Measurements from ENCODE around the gene ACBD4.

The ACBD4 gene

DNA sequence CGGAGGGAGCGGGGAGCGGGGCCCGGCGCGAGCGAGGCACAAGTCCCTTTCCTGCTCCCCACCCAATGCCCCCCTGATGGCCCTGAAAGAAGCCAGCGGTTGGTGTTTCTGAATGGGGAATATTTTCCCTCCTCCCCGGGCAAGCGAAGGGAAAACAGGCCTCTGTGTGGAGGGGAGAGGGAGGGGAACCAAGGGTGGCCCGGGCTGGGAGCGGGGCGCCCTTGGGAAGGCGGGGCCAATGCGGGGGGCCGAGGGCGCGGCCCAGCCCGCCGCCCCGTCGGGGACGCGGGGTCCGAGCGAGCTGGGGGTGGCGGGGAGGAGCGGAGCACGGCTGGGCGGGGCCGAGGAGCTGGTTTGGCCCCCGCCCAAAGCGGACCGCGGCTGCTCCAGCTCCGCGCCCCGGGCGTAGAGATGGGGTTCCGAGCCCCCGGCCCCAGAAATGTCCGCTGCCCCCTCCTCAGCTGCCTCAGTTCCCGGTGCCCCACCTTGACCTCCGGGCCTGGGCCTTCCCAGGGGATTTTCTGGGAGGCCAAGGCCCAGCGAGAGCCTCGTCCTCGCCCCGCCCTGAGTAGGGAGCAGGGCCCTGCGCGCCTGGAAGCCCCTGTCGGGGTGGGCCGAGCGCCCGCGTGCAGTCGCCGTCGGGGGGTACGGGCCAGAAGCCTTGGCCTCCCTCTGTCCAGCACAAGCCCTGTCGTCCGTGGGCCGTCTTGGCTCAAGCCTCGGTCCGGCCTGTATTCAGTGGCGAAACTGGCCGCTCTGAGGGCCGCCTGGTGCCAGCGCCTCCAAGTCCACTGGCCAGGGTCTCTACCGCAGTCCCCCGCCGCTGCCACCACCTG, 8.9 kb downstream of the ACBD4 start:
- H3K4me2 ChIP-seq (ENCODE audit: low read length): no peak overlapping the region
- H3K9me3 ChIP-seq (ENCODE audit: insufficient read depth, low read length): no peaks in the 10 kb centered on the region
- no peaks in the 10 kb centered on the region for H3K27me3 ChIP-seq (ENCODE audit: low read depth, low read length)
- no peaks in the 10 kb centered on the region for H4K20me1 ChIP-seq (ENCODE audit: insufficient read depth, low read length)
- H2AFZ ChIP-seq (ENCODE audit: low read depth, low read length): no peak overlapping the region
- H3K36me3 ChIP-seq (replicated peaks; ENCODE audit: low read depth, low read length): no peaks in the 10 kb centered on the region
- no peak overlapping the region for H3K27ac ChIP-seq (ENCODE audit: low read length)
- peaks cover 7% of the 10 kb centered on the region for H3K4me1 ChIP-seq (ENCODE audit: low read length)
- peaks cover 12% of the 10 kb centered on the region for H3K79me2 ChIP-seq (ENCODE audit: low read length)
- H3K9ac ChIP-seq (ENCODE audit: low read length): no peak overlapping the region
- TF ChIP-seq CTCF (IDR thresholded peaks at IDR 0.05; ENCODE audit: low read depth, low read length): no peak
- no peak for TF ChIP-seq EZH2phosphoT487 (IDR thresholded peaks at IDR 0.05; ENCODE audit: low read depth)
- no peak overlapping the region for H3K4me3 ChIP-seq (ENCODE audit: low read length)

GRCh38 chr17:45145035-45145389, 9.5 kb downstream of the ACBD4 start:
- no peak overlapping the region for H3K9ac ChIP-seq (ENCODE audit: low read length)
- no peak overlapping the region for H3K4me3 ChIP-seq (ENCODE audit: low read length)
- H3K9me3 ChIP-seq (ENCODE audit: insufficient read depth, low read length): no peaks in the 10 kb centered on the region
- H3K4me1 ChIP-seq (ENCODE audit: low read length): peaks cover 7% of the 10 kb centered on the region
- H2AFZ ChIP-seq (ENCODE audit: low read depth, low read length): no peak overlapping the region
- no peak overlapping the region for H3K27ac ChIP-seq (ENCODE audit: low read length)
- TF ChIP-seq EZH2phosphoT487 (IDR thresholded peaks at IDR 0.05; ENCODE audit: low read depth): no peak
- TF ChIP-seq CTCF (IDR thresholded peaks at IDR 0.05; ENCODE audit: low read depth, low read length): no peak
- no peaks in the 10 kb centered on the region for H4K20me1 ChIP-seq (ENCODE audit: insufficient read depth, low read length)
- H3K79me2 ChIP-seq (ENCODE audit: low read length): peaks cover 18% of the 10 kb centered on the region
- H3K4me2 ChIP-seq (ENCODE audit: low read length): no peak overlapping the region
- no peaks in the 10 kb centered on the region for H3K36me3 ChIP-seq (replicated peaks; ENCODE audit: low read depth, low read length)
- H3K27me3 ChIP-seq (ENCODE audit: low read depth, low read length): no peaks in the 10 kb centered on the region

DNA sequence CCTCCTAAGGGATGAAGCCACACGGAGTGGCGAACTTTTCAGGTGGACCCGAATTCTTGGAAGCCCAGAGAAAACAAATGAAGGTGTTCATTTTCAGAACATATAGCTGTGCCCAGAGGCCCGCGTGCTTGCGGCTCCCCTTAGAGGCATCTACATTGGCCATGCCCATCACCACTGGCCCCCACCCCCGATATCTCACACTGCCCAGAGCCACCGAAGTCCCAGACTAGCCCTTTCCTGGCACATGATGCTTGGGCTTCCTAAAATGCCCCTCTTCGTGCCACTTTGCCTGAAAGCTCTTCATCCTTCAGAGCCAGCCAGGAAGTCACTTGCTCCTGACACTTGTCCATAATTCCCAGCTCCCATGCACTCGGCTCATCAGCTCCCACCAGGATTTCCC, 10.7 kb downstream of the ACBD4 start:
- TF ChIP-seq EZH2phosphoT487 (IDR thresholded peaks at IDR 0.05; ENCODE audit: low read depth): no peak
- TF ChIP-seq CTCF (IDR thresholded peaks at IDR 0.05; ENCODE audit: low read depth, low read length): no peak
- H3K4me3 ChIP-seq (ENCODE audit: low read length): peak overlapping the region; percentile 77
- no peak overlapping the region for H2AFZ ChIP-seq (ENCODE audit: low read depth, low read length)
- H3K79me2 ChIP-seq (ENCODE audit: low read length): peaks cover 25% of the 10 kb centered on the region
- no peaks in the 10 kb centered on the region for H3K36me3 ChIP-seq (replicated peaks; ENCODE audit: low read depth, low read length)
- peak overlapping the region; percentile 79; the same call in 1 of the 2 replicates for H3K9ac ChIP-seq (ENCODE audit: low read length)
- no peaks in the 10 kb centered on the region for H3K27me3 ChIP-seq (ENCODE audit: low read depth, low read length)
- no peak overlapping the region for H3K27ac ChIP-seq (ENCODE audit: low read length)
- H3K4me1 ChIP-seq (ENCODE audit: low read length): peaks cover 14% of the 10 kb centered on the region
- H3K9me3 ChIP-seq (ENCODE audit: insufficient read depth, low read length): no peaks in the 10 kb centered on the region
- H3K4me2 ChIP-seq (ENCODE audit: low read length): peak overlapping the region; percentile 94
- peaks cover 6% of the 10 kb centered on the region; the same call in 1 of the 2 replicates for H4K20me1 ChIP-seq (ENCODE audit: insufficient read depth, low read length)

GRCh38 chr17:45146592-45146889, 11.1 kb downstream of the ACBD4 start:
- H3K79me2 ChIP-seq (ENCODE audit: low read length): peaks cover 27% of the 10 kb centered on the region
- H3K27ac ChIP-seq (ENCODE audit: low read length): peak overlapping the region; percentile 83
- peak overlapping the region; percentile 94 for H3K4me2 ChIP-seq (ENCODE audit: low read length)
- H3K4me3 ChIP-seq (ENCODE audit: low read length): peak overlapping the region; percentile 77
- peak overlapping the region; percentile 79 for H3K9ac ChIP-seq (ENCODE audit: low read length)
- no peaks in the 10 kb centered on the region for H3K27me3 ChIP-seq (ENCODE audit: low read depth, low read length)
- TF ChIP-seq CTCF (IDR thresholded peaks at IDR 0.05; ENCODE audit: low read depth, low read length) (no peak), EZH2phosphoT487 (IDR thresholded peaks at IDR 0.05; ENCODE audit: low read depth) (no peak)
- no peaks in the 10 kb centered on the region for H3K9me3 ChIP-seq (ENCODE audit: insufficient read depth, low read length)
- H4K20me1 ChIP-seq (ENCODE audit: insufficient read depth, low read length): peaks cover 10% of the 10 kb centered on the region
- H3K36me3 ChIP-seq (replicated peaks; ENCODE audit: low read depth, low read length): no peaks in the 10 kb centered on the region
- peaks cover 17% of the 10 kb centered on the region for H3K4me1 ChIP-seq (ENCODE audit: low read length)
- no peak overlapping the region for H2AFZ ChIP-seq (ENCODE audit: low read depth, low read length)

Data from OCI-LY3 (cell line).